PC-9 (cell line): ENCODE results near the gene PPARGC1A. TPM values are rescaled to one million over a fixed set of nuclear protein-coding genes. Genes with fewer than 3 reads are reported as not detected.

ENCODE experiments used
- BruUV-seq: library from RNA; stranded (reverse); fragments of 400-500 nt; replicated peaks from 2 replicates; lab custom pipeline; 2021; lab: Mats Ljungman, UMichigan
- CTCF ChIA-PET: fragments of 300-600 bp; sonication (Branson Sonifier 250); formaldehyde crosslinking; loops from one replicate; lab custom pipeline; 2022; ENCODE audit warnings: antibody characterized with exemption; lab: Charles Lee
- POLR2A ChIA-PET: fragments of 300-600 bp; sonication (Branson Sonifier 250); formaldehyde crosslinking; loops from one replicate; lab custom pipeline; 2022; ENCODE audit warnings: antibody characterized with exemption; ENCODE audit not compliant: unreplicated experiment; lab: Charles Lee
- DNase-seq, 2 experiments: peaks; one replicate each; pipeline versions ENCODE4 v3.0.0 to v3.0.0-alpha.2; 2015 to 2022; ENCODE audit warnings: mixed read lengths in 1 of 2
- H2AFZ ChIP-seq: fragments of 200-600 bp; sonication (generic); 2 replicates; pipeline ENCODE4 v1.8.1; 2017; ENCODE audit warnings: antibody characterized with exemption
- H3F3A ChIP-seq: fragments of 200-600 bp; sonication (generic); 2 replicates; pipeline ENCODE4 v1.8.1; 2017; ENCODE audit warnings: antibody characterized with exemption, mild to moderate bottlenecking, low read depth; ENCODE audit not compliant: insufficient read depth
- H3K27ac ChIP-seq: fragments of 200-600 bp; sonication (generic); 2 replicates; pipeline ENCODE4 v1.6.1; 2016; ENCODE audit warnings: mixed run types
- H3K27me3 ChIP-seq: fragments of 200-600 bp; sonication (generic); 2 replicates; pipeline ENCODE4 v1.6.1; 2016; ENCODE audit warnings: low read depth, mixed run types; ENCODE audit not compliant: insufficient read depth
- H3K36me3 ChIP-seq: fragments of 200-600 bp; sonication (generic); 2 replicates; pipeline ENCODE4 v1.6.1; 2016; ENCODE audit warnings: low read depth, mixed run types
- H3K4me1 ChIP-seq: fragments of 200-600 bp; sonication (generic); replicated peaks from 2 replicates; pipeline ENCODE4 v1.6.1; 2016; ENCODE audit warnings: mixed run types; ENCODE audit not compliant: insufficient read depth
- H3K4me2 ChIP-seq: fragments of 200-600 bp; sonication (generic); 2 replicates; pipeline ENCODE4 v1.6.1; 2017; ENCODE audit warnings: mixed run types
- H3K4me3 ChIP-seq: fragments of 200-600 bp; sonication (generic); 2 replicates; pipeline ENCODE4 v1.6.1; 2016; ENCODE audit warnings: mixed run types
- H3K79me2 ChIP-seq: fragments of 200-600 bp; sonication (generic); 2 replicates; pipeline ENCODE4 v1.6.1; 2017; ENCODE audit warnings: low read depth, mixed run types
- H3K9me2 ChIP-seq: fragments of 200-600 bp; sonication (generic); 2 replicates; pipeline ENCODE4 v1.8.1; 2017; ENCODE audit warnings: mild to moderate bottlenecking; ENCODE audit not compliant: insufficient read depth
- H3K9me3 ChIP-seq: fragments of 200-600 bp; sonication (generic); 2 replicates; pipeline ENCODE4 v1.8.1; 2016; ENCODE audit warnings: low read depth; ENCODE audit not compliant: insufficient read depth
- H4K20me1 ChIP-seq: fragments of 200-600 bp; sonication (generic); 2 replicates; pipeline ENCODE4 v1.8.1; 2017; ENCODE audit not compliant: insufficient read depth
- CTCF ChIP-seq: fragments of 200-600 bp; sonication (generic); conservative IDR thresholded peaks from 2 replicates; pipeline ENCODE4 v1.6.1; 2017; ENCODE audit warnings: mixed run types, antibody characterized with exemption, mild to moderate bottlenecking, moderate library complexity
- EZH2 ChIP-seq: fragments of 200-600 bp; sonication (generic); IDR thresholded peaks from 2 replicates; pipeline ENCODE4 v1.8.0; 2017; ENCODE audit warnings: antibody characterized with exemption, low read depth
- intact Hi-C: fragments of 100-400 bp; cut with micrococcal nuclease; formaldehyde crosslinking; loops from one replicate; pipeline ENCODE4 v1.10.0; 2022; ENCODE audit not compliant: unreplicated experiment
- total RNA-seq: library from RNA; stranded (reverse); gene quantifications from 2 replicates; pipeline ENCODE4 v1.2.3, GENCODE V29; 2021

PPARGC1A gene
- total RNA-seq, 1 experiment from 2014 or later = not detected

GRCh38 chr4:23921447-23921845 lies 31.6 kb upstream of the PPARGC1A start:
- Histone ChIP-seq H3K27me3 (peaks cover 8% of the 10 kb centered on the region; the same call in 1 of the 2 replicates), H3K36me3 (no peaks in the 10 kb centered on the region), H3K9me3 (no peaks in the 10 kb centered on the region), H3K4me3 (no peak overlapping the region), H3K79me2 (no peaks in the 10 kb centered on the region), H3K27ac (no peak overlapping the region), H2AFZ (no peak overlapping the region), H3K4me1 (no peaks in the 10 kb centered on the region), H3K9me2 (no peaks in the 10 kb centered on the region), H3K4me2 (no peak overlapping the region), H3F3A (no peaks in the 10 kb centered on the region), H4K20me1 (no peaks in the 10 kb centered on the region)
- intact Hi-C loops = no loop called here
- no TSS peak for BruUV-seq
- ChIA-PET POLR2A (no interaction called here), CTCF (no interaction called here)
- TF ChIP-seq EZH2 (no peak), CTCF (no peak)
- DNase-seq = no peak

GRCh38 chr4:23920716-23921446 lies 31.0 kb upstream of the PPARGC1A start:
- Histone ChIP-seq H3F3A (no peaks in the 10 kb centered on the region), H3K27me3 (peaks cover 8% of the 10 kb centered on the region; the same call in 1 of the 2 replicates), H4K20me1 (no peaks in the 10 kb centered on the region), H3K9me2 (no peaks in the 10 kb centered on the region), H3K79me2 (no peaks in the 10 kb centered on the region), H3K36me3 (no peaks in the 10 kb centered on the region), H2AFZ (no peak overlapping the region), H3K4me2 (no peak overlapping the region), H3K4me1 (no peaks in the 10 kb centered on the region), H3K27ac (no peak overlapping the region), H3K4me3 (no peak overlapping the region), H3K9me3 (no peaks in the 10 kb centered on the region)
- intact Hi-C loops = no loop called here
- ChIA-PET CTCF (no interaction called here), POLR2A (no interaction called here)
- TF ChIP-seq EZH2 (no peak), CTCF (no peak)
- DNase-seq = no peak
- no TSS peak for BruUV-seq

GRCh38 chr4:23920296-23920695 lies 30.4 kb upstream of the PPARGC1A start:
- H3K27ac ChIP-seq = no peak overlapping the region
- intact Hi-C loops = no loop called here
- H3F3A ChIP-seq = no peaks in the 10 kb centered on the region
- POLR2A ChIA-PET = no interaction called here
- H3K79me2 ChIP-seq = no peaks in the 10 kb centered on the region
- no peak overlapping the region for H2AFZ ChIP-seq
- no peaks in the 10 kb centered on the region for H4K20me1 ChIP-seq
- H3K9me2 ChIP-seq = no peaks in the 10 kb centered on the region
- H3K9me3 ChIP-seq = no peaks in the 10 kb centered on the region
- no peaks in the 10 kb centered on the region for H3K4me1 ChIP-seq
- H3K27me3 ChIP-seq = peaks cover 8% of the 10 kb centered on the region; the same call in 1 of the 2 replicates
- TF ChIP-seq CTCF (no peak), EZH2 (no peak)
- DNase-seq = no peak
- CTCF ChIA-PET = no interaction called here
- no peaks in the 10 kb centered on the region for H3K36me3 ChIP-seq
- no TSS peak for BruUV-seq
- no peak overlapping the region for H3K4me3 ChIP-seq
- no peak overlapping the region for H3K4me2 ChIP-seq
